IMR-90 (cell line): ENCODE measurements around the gene SSPN.

Experiments
- CEBPB ChIP-seq: IDR thresholded peaks from 2 replicates; pipeline ENCODE4 v1.6.1; 2012; ENCODE audit warnings: low read depth, low read length, improper control_type of control experiment
- CTCF ChIP-seq: conservative IDR thresholded peaks from 2 replicates; pipeline ENCODE4 v1.5.1; 2012; ENCODE audit warnings: mild to moderate bottlenecking, low read depth, low read length, improper control_type of control experiment
- MAFK ChIP-seq: IDR thresholded peaks from 2 replicates; pipeline ENCODE4 v1.6.1; 2012; ENCODE audit warnings: low read depth, low read length, improper control_type of control experiment

DNA sequence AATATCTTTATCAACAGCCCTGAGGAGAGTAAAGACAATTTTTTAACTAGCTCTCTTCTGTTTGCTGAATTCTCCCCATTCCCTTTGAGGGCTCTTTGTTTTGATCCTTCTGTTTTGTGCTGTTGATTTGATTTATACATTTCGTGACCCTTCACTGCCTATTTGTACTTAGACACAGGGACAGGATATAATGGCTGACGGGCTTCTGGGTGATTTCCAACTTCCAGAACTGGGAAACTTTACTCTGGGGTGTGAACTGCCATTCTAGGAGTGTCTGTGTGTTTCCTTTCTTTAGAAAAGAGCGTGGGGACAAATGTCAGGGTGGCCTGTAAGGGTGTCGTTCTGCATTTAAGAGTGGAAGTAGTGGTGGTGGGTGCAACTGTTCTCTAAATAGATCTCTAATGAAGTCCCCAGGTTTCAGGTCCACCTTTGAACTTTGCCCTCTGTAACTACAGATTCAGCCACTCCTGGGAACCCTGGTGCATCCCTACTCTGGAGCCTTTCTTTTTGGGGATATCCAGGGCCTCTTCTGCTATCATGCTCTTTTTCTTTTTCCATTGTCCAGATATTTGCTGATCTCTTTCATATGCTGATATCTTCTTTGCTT, 22.3 kb upstream of the SSPN start:
- no peak for TF ChIP-seq CTCF
- no peak for TF ChIP-seq CEBPB
- TF ChIP-seq MAFK, result no peak
